DND-41 (cell line): ENCODE data around the gene GCKR.

ENCODE experiments used
- ATAC-seq: fragments of 200-7000 bp; cut with Tn5 transposase; 3 replicates; pipeline ENCODE4 v1.9.1; 2021; ENCODE audit warnings: low read depth; ENCODE audit not compliant: insufficient read depth
- DNase-seq: peaks from one replicate; pipeline ENCODE4 v3.0.0-alpha.2; 2020
- H2AFZ ChIP-seq: 2 replicates; pipeline ENCODE4 v1.6.0; 2012; ENCODE audit warnings: low read depth, low read length
- H3K27ac ChIP-seq: 2 replicates; pipeline ENCODE4 v1.5.1; 2012; ENCODE audit warnings: low read length, inconsistent platforms
- H3K27me3 ChIP-seq: fragments of 200-600 bp; sonication (generic); 2 replicates; pipeline ENCODE4 v1.6.0; 2012; ENCODE audit warnings: low read length, mild to moderate bottlenecking, inconsistent platforms; ENCODE audit not compliant: insufficient read depth, poor library complexity
- H3K36me3 ChIP-seq: 2 replicates; pipeline ENCODE4 v1.5.1; 2012; ENCODE audit warnings: low read length, inconsistent platforms; ENCODE audit not compliant: insufficient read depth
- H3K4me1 ChIP-seq: 2 replicates; pipeline ENCODE4 v1.5.1; 2012; ENCODE audit warnings: mild to moderate bottlenecking, low read length; ENCODE audit not compliant: insufficient read depth
- H3K4me2 ChIP-seq: 2 replicates; pipeline ENCODE4 v1.6.0; 2012; ENCODE audit warnings: mild to moderate bottlenecking, moderate library complexity, low read length, inconsistent platforms; ENCODE audit not compliant: insufficient read depth
- H3K4me3 ChIP-seq, 2 experiments: fragments of 200-600 bp in 1 of 2; shearing (Covaris generic) in 1 of 2; 2 replicates each; pipeline ENCODE4 v1.5.1; 2012 to 2016; ENCODE audit warnings: inconsistent platforms in 2 of 2, low read length in 2 of 2, mild to moderate bottlenecking in 2 of 2, low read depth in 1 of 2, moderate library complexity in 1 of 2
- H3K79me2 ChIP-seq: 2 replicates; pipeline ENCODE4 v1.6.0; 2012; ENCODE audit warnings: low read length, inconsistent platforms; ENCODE audit not compliant: insufficient read depth
- H3K9ac ChIP-seq: 2 replicates; pipeline ENCODE4 v1.6.0; 2012; ENCODE audit warnings: low read depth, mild to moderate bottlenecking, inconsistent platforms, low read length, moderate library complexity
- H3K9me3 ChIP-seq: 2 replicates; pipeline ENCODE4 v1.5.1; 2012; ENCODE audit warnings: low read length, moderate library complexity, mild to moderate bottlenecking, inconsistent platforms; ENCODE audit not compliant: insufficient read depth, severe bottlenecking
- H4K20me1 ChIP-seq: 2 replicates; pipeline ENCODE4 v1.6.0; 2012; ENCODE audit warnings: low read length; ENCODE audit not compliant: insufficient read depth
- CTCF ChIP-seq: IDR thresholded peaks from 2 replicates; pipeline ENCODE4 v1.5.1; 2012; ENCODE audit warnings: borderline replicate concordance, low read length, moderate library complexity, mild to moderate bottlenecking; ENCODE audit not compliant: poor library complexity, severe bottlenecking; ENCODE audit errors: extremely low read depth
- EZH2 ChIP-seq: IDR thresholded peaks from 3 replicates; pipeline ENCODE4 v1.6.1; 2012; ENCODE audit warnings: borderline replicate concordance, low read depth, mild to moderate bottlenecking, moderate library complexity, low read length, inconsistent platforms; ENCODE audit not compliant: severe bottlenecking

The GCKR gene

GRCh38 chr2:27561060-27561459 is 64.4 kb downstream of the GCKR start:
- no peak for ATAC-seq
- H3K9me3 ChIP-seq, result no peaks in the 10 kb centered on the region
- no peaks in the 10 kb centered on the region for H3K79me2 ChIP-seq

GRCh38 chr2:27566628-27567027 is 70.0 kb downstream of the GCKR start:
- no peak for DNase-seq
- Histone ChIP-seq H3K4me3 (no peak overlapping the region), H3K79me2 (no peaks in the 10 kb centered on the region), H3K9ac (no peak overlapping the region), H2AFZ (no peak overlapping the region), H3K4me1 (no peaks in the 10 kb centered on the region), H4K20me1 (no peaks in the 10 kb centered on the region), H3K27me3 (peaks cover 9% of the 10 kb centered on the region), H3K9me3 (no peaks in the 10 kb centered on the region), H3K36me3 (no peaks in the 10 kb centered on the region), H3K27ac (no peak overlapping the region), H3K4me2 (no peak overlapping the region)
- ATAC-seq, result no peak
- TF ChIP-seq CTCF (no peak), EZH2 (no peak)

More at GRCh38 chr2:27561060-27561459, 64.4 kb downstream of the GCKR start:
- Histone ChIP-seq H3K9ac (no peak overlapping the region), H3K4me1 (no peaks in the 10 kb centered on the region), H3K36me3 (no peaks in the 10 kb centered on the region), H3K27me3 (no peaks in the 10 kb centered on the region), H2AFZ (no peak overlapping the region), H4K20me1 (no peaks in the 10 kb centered on the region), H3K27ac (no peak overlapping the region), H3K4me3 (no peak overlapping the region), H3K4me2 (no peak overlapping the region)
- no peak for TF ChIP-seq CTCF
- TF ChIP-seq EZH2, result no peak
- DNase-seq, result no peak

GRCh38 chr2:27569398-27569797 is 72.8 kb downstream of the GCKR start:
- Histone ChIP-seq H3K4me3 (no peak overlapping the region), H3K27ac (no peak overlapping the region), H3K79me2 (no peaks in the 10 kb centered on the region), H3K4me2 (no peak overlapping the region), H3K27me3 (peaks cover 9% of the 10 kb centered on the region), H3K4me1 (no peaks in the 10 kb centered on the region), H3K9me3 (no peaks in the 10 kb centered on the region), H4K20me1 (no peaks in the 10 kb centered on the region), H3K9ac (no peak overlapping the region), H2AFZ (no peak overlapping the region), H3K36me3 (no peaks in the 10 kb centered on the region)
- ATAC-seq (no peak), DNase-seq (no peak)
- TF ChIP-seq EZH2, result no peak
- no peak for TF ChIP-seq CTCF

- Histone ChIP-seq H4K20me1 (no peaks in the 10 kb centered on the region), H3K4me2 (no peak overlapping the region), H3K9me3 (no peaks in the 10 kb centered on the region), H2AFZ (no peak overlapping the region), H3K27ac (no peak overlapping the region), H3K36me3 (no peaks in the 10 kb centered on the region), H3K4me3 (no peak overlapping the region), H3K4me1 (no peaks in the 10 kb centered on the region), H3K9ac (no peak overlapping the region), H3K27me3 (peaks cover 9% of the 10 kb centered on the region), H3K79me2 (no peaks in the 10 kb centered on the region)
- no peak for TF ChIP-seq EZH2
- TF ChIP-seq CTCF, result no peak
- DNase-seq (no peak), ATAC-seq (no peak)
Observed at GRCh38 chr2:27571197-27571596, 74.6 kb downstream of the GCKR start.
